Mammary epithelial cell (primary cell): ENCODE data around the gene AGPAT2.

ENCODE experiments used
- EZH2 ChIP-seq: IDR thresholded peaks from 2 replicates; pipeline ENCODE4 v1.6.1; 2012; ENCODE audit warnings: low read length, inconsistent platforms, borderline replicate concordance
- TF ChIP-seq, protein P1 (sequence below), 2 donors: IDR thresholded peaks in 1 of 2; conservative IDR thresholded peaks in 1 of 2; 2 replicates each; pipeline ENCODE4 v1.5.1; 2011 to 2012; ENCODE audit warnings: inconsistent platforms in 2 of 2, low read length in 2 of 2, mild to moderate bottlenecking in 2 of 2, control low read depth in 1 of 2, low read depth in 1 of 2; ENCODE audit not compliant: insufficient read depth in 1 of 2; ENCODE audit errors: extremely low read depth in 1 of 2

GRCh38 chr9:136693135-136693489 lies 5.9 kb upstream of the AGPAT2 start:
- TF ChIP-seq, protein P1, sequence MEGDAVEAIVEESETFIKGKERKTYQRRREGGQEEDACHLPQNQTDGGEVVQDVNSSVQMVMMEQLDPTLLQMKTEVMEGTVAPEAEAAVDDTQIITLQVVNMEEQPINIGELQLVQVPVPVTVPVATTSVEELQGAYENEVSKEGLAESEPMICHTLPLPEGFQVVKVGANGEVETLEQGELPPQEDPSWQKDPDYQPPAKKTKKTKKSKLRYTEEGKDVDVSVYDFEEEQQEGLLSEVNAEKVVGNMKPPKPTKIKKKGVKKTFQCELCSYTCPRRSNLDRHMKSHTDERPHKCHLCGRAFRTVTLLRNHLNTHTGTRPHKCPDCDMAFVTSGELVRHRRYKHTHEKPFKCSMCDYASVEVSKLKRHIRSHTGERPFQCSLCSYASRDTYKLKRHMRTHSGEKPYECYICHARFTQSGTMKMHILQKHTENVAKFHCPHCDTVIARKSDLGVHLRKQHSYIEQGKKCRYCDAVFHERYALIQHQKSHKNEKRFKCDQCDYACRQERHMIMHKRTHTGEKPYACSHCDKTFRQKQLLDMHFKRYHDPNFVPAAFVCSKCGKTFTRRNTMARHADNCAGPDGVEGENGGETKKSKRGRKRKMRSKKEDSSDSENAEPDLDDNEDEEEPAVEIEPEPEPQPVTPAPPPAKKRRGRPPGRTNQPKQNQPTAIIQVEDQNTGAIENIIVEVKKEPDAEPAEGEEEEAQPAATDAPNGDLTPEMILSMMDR (conservative IDR thresholded peaks at IDR 0.05 in 1 of 2, IDR thresholded peaks at IDR 0.05 in 1 of 2; ENCODE audit: extremely low read depth in 1 of 2, insufficient read depth in 1 of 2, low read depth in 1 of 2, low read length in 2 of 2), result no peak
- no peak for TF ChIP-seq EZH2
